ENCODE data around the gene TSHZ1.
"Not testable (repeated sequence)": the region's sequence is repeated elsewhere in the genome, so short reads cannot be mapped to it uniquely, and the experiment has no call there.

The TSHZ1 gene

GRCh38 chr18:75320506-75320905, 109.9 kb downstream of the TSHZ1 start:
- no peak for DNase-seq

GRCh38 chr18:75321431-75321830, 110.8 kb downstream of the TSHZ1 start:
- DNase-seq: no peak

GRCh38 chr18:75322206-75322605, 111.6 kb downstream of the TSHZ1 start:
- DNase-seq: no peak

- DNase-seq: no peak
Measured at GRCh38 chr18:75323821-75324585, 113.4 kb downstream of the TSHZ1 start.

- no peak for DNase-seq
Measured at GRCh38 chr18:75324686-75325257, 114.2 kb downstream of the TSHZ1 start.

GRCh38 chr18:75329753-75330152, 119.2 kb downstream of the TSHZ1 start:
- not testable (repeated sequence) for DNase-seq

GRCh38 chr18:75330308-75330707, 119.7 kb downstream of the TSHZ1 start:
- DNase-seq: no peak

- DNase-seq: no peak
Measured at GRCh38 chr18:75334869-75335268, 124.3 kb downstream of the TSHZ1 start.

GRCh38 chr18:75335511-75335910, 124.9 kb downstream of the TSHZ1 start:
- no peak for DNase-seq

- no peak for DNase-seq
Measured at GRCh38 chr18:75336767-75337166, 126.2 kb downstream of the TSHZ1 start.

GRCh38 chr18:75337348-75337747, 126.8 kb downstream of the TSHZ1 start:
- no peak for DNase-seq

- DNase-seq: no peak
Measured at GRCh38 chr18:75338631-75339030, 128.0 kb downstream of the TSHZ1 start.
